SKM-1 treated with dmso at 0.1 percent for 144 hours (cell line): ENCODE measurements around the gene HMCN2.
"Not testable (repeated sequence)": the region's sequence is repeated elsewhere in the genome, so short reads cannot be mapped to it uniquely, and the experiment has no call there.

Experiments used
- DNase-seq: peaks from one replicate; lab custom pipeline; 2025; ENCODE audit not compliant: unreplicated experiment; lab: John Stamatoyannopoulos, UW

The HMCN2 gene

DNA sequence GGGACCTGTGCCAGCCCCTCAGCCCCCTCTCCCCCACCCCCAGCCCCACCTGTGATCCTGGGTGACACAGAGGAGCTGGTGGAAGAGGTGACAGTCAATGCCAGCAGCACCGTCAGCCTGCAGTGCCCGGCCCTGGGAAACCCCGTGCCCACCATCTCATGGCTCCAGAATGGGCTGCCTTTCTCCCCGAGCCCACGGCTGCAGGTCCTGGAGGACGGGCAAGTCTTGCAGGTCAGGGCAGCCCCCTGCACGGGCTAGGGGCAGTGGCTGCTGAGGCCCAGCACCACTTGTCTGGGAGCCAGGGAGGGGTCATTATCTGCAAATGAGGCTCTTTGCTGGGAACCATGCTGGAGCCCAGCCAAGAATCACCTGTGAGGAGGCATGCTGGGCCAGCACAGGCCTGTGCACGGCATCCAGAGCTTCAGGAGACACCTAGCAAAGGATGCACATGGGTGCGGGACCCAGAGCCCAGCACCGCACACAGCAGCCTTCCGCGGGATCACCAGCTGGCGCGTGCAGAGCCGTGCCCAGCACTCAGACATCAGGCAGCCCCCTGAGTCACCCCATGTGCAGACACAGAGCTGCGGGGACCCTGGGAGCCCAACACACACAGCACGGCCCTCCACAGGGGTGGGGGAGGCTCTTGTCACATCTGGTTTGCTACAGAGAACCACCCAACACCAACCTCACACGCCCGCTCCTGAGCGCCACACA, 117.2 kb downstream of the HMCN2 start:
- DNase-seq, result no peak

DNA sequence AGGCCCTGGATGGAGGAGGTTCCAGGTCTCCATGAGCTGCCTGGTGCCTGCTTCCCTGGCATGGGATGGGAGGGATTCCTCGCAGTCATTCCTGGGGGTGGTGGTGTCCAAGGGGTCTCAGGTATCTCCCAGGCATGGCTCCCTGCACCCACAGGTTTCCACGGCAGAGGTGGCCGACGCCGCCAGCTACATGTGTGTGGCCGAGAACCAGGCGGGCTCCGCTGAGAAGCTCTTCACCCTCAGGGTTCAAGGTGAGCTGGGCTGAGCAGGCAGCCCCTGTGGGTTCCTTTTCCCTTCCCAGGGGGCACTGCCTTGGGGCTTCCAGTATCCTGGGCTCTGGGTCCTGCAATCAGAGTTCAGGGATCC, 117.8 kb downstream of the HMCN2 start:
- no peak for DNase-seq

DNA sequence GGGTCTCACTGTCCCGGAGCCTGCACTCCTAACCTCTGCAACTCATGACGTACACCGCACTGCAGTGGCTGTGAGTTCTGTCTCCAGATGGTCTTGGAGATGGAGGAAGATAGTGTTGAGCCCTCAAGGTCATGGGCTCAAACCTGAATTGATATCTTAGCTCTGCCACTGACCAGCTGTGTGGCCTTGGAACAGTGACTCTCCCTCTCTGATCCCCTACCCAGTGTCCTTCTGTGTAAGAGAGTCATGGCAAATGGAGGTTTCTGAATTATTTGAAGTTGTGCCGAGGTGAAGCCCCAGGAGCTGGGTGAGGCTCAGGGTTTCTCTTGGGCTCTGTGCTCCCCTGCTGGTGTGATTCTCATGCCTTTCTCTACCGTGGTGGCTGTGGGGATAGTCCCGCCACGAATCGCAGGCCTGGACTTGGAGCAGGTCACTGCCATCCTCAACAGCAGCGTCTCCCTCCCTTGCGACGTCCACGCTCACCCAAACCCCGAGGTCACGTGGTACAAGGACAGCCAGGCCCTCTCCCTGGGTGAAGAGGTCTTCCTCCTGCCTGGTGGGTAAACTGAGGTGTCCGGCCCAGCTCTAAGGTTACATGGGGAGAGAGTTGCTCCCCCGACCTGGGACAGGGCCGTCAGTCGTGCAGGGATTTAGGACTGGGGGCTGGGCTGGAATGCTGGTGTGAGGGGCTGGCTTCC, 118.6 kb downstream of the HMCN2 start:
- DNase-seq, result no peak

DNA sequence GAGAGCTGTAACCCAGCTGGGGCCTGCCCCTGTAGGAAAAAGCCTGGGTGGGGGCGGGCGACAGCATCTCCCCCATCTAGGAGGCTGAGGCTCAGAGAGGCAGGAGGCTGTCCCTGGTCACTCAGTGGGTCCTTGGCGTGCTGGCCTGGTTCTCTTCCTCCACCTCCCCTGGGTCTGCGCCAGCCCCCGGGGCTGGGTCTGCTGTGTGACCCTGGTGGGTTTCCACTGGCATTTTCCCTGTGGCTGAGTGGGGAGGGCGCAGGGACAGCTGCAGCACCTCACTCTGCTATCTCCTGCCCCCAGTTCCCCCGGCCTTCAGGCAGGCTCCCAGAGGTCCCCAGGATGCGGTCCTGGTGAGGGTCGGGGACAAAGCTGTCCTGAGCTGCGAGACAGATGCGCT, 119.7 kb downstream of the HMCN2 start:
- no peak for DNase-seq

DNA sequence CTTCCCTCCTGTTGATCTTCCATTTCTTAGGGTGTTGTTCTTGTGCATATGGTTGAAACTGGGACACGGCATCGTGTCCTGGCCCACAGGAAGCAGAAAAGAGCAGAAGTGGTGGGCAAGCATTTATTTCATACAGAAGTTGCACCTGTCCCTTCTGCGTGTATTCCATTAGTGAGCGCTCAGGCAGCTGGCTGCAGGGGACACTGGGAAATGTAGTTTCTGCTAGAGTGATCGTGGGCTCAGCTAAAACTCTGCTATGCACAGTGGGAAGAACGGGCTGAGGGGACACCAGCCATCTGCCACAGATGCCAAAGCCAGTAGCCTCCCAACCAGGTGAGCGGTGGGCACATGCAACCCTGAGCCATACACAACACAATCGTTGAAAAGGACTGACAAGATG, 121.8 kb downstream of the HMCN2 start:
- no peak for DNase-seq

DNA sequence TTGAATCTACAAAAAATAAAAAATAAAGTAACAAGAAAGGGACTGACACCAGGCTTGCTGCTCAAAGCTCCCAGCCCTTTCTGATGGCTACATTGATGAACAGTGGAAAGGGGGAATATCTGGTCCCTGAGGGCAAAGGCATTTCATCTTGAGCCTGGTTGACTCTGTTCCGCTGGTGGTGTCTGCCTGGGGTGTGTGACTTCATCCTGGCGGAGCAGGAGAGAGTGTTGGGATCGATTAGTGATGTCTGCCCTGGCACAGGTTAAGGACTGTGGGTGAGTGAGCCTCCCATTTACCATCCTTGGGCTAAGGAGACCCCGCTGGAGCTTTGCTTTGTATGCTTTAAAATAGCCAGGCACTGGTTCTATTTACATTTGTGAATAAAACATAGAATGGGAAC, 122.3 kb downstream of the HMCN2 start:
- no peak for DNase-seq

DNA sequence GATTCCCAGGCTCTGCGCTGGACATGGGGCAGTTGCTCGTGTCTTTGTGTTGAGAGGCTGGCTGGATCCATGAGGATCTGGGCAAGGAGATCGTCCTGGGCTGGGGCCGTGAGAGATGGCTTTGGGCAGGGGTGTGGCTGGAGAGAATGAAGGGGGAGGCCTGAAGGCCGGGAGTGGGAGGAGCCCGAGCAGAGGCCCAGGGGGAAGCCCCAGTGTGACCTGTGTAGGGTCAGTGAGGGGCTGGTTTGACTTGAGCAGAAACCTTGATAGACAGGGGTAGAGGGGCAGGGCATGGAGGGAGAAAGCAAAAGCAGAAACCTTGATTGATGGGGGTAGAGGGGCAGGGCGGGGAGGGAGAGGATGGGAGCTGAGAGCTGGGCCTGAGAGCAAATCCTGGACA, 124.8 kb downstream of the HMCN2 start:
- DNase-seq, result no peak

DNA sequence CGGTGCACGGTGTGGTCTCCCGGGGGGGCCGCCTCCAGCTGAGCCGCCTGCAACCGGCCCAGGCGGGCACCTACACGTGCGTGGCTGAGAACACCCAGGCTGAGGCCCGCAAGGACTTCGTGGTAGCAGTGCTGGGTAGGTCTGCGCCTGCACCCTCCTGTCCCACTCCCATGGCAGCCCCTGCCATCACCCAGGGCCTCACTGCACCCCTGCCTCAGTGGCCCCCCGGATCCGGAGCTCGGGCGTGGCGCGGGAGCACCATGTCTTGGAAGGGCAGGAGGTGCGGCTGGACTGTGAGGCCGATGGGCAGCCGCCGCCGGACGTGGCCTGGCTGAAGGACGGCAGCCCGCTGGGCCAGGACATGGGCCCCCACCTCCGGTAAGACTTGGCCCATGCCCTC, 125.4 kb downstream of the HMCN2 start:
- no peak for DNase-seq

DNA sequence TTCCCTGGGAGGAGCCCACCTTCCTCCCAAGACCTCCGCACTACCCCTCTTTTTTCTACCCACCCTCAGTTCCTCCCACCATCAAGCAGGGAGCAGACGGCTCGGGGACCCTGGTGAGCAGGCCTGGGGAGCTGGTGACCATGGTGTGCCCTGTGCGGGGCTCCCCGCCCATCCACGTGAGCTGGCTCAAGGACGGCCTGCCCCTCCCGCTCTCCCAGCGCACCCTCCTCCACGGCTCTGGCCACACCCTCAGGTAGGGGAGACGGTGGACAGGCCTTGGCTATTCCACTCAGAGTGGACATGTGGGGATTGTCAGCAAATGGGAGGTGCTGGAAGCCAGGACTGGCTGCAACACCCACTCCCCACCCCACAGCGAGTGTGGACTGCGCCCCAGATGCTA, 126.3 kb downstream of the HMCN2 start:
- no peak for DNase-seq

DNA sequence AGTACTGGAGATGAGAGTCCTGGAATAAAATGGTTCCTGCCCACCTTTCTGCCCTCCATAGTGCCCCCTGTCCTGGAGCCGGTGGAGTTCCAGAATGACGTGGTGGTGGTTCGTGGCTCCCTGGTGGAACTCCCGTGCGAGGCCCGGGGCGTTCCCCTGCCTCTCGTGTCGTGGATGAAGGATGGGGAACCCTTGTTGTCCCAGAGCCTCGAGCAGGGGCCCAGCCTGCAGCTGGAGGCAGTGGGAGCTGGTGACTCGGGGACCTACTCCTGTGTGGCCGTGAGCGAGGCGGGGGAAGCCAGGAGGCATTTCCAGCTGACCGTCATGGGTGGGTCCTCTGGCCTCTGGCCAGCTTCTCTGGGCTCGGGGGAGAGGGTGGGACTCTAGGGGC, 128.1 kb downstream of the HMCN2 start:
- DNase-seq, result no peak

DNA sequence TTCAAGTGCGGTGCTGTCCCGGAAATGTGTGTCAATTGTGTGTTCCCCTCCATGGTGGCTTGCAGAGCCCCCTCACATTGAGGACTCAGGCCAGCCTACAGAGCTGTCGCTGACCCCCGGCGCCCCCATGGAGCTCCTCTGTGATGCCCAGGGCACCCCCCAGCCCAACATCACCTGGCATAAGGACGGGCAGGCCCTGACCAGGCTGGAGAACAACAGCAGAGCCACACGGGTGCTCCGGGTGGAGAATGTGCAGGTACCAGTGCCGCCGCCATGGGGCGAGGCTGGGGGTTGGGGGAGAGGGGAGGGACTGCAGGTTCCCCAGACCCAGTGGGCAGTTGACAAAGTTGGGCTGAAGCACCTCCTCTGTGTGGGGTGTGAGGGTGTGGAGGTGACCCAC, 128.8 kb downstream of the HMCN2 start:
- no peak for DNase-seq

DNA sequence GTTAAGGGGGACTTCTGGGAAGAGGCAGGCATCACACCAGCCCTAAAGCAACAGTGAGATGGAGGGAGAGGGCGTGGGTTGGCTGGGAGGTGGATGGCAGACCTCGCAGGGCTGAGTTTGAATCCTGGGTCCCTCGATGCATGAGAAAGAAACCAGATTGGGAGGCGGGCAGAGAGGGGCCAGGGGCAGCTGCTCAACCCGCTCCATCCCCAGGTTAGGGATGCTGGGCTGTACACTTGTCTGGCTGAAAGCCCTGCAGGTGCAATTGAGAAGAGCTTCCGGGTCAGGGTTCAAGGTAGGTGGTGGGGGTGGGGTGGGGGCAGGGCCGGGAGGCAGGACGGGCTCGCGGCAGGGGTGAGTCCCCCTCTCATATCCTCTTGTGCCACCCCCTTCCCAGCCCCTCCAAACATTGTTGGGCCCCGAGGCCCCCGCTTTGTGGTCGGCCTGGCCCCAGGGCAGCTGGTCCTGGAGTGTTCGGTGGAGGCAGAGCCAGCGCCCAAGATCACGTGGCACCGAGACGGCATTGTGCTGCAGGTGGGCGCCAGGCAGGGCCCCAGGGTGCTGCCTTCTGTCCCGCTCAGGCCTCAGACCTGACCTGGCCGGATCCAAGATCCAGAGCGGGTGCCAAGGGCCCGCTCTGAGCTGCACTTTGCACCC, 129.4 kb downstream of the HMCN2 start:
- DNase-seq, result no peak

DNA sequence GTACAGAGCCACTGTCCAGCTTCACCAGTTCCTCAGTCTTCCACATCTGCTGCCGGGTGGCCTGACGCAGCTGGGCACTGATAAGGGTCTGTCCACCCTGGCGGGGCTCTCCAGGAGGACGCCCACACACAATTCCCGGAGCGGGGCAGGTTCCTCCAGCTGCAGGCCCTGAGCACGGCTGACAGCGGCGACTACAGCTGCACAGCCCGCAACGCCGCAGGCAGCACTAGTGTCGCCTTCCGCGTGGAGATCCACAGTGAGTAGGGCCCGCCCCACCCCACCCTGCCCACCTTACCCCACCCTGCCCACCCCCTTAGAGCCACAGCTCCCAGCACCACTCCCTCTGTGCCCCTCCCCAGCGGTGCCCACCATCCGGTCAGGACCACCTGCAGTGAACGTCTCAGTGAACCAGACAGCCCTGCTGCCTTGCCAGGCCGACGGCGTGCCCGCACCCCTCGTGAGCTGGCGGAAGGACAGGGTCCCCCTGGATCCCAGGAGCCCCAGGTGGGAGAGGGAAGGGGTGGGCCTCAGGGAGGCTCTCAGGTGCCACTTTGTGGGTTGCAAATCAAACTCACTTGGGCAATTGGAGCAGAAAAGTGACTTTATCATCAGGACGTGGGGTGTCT, 130.4 kb downstream of the HMCN2 start:
- no peak for DNase-seq

DNA sequence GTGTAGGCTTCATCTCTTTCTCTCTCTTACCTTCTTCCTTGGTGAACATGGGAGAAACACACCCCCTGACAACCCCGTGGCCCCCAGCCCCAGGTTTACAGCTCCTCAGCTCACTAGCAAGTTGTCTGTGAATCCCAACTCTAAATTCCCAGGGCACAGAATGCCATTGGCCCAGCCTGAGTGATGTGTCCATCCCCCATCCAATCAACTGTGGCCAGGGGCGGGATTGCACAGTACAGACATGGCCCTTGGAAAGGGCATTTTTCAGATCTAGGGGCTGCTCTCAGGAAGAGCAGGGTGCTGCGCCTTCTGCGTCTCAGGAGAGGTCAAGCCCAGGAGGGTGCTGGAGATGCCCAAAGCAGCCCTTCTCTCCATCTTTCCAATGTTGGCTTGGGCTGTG, 131.0 kb downstream of the HMCN2 start:
- DNase-seq, result no peak

DNA sequence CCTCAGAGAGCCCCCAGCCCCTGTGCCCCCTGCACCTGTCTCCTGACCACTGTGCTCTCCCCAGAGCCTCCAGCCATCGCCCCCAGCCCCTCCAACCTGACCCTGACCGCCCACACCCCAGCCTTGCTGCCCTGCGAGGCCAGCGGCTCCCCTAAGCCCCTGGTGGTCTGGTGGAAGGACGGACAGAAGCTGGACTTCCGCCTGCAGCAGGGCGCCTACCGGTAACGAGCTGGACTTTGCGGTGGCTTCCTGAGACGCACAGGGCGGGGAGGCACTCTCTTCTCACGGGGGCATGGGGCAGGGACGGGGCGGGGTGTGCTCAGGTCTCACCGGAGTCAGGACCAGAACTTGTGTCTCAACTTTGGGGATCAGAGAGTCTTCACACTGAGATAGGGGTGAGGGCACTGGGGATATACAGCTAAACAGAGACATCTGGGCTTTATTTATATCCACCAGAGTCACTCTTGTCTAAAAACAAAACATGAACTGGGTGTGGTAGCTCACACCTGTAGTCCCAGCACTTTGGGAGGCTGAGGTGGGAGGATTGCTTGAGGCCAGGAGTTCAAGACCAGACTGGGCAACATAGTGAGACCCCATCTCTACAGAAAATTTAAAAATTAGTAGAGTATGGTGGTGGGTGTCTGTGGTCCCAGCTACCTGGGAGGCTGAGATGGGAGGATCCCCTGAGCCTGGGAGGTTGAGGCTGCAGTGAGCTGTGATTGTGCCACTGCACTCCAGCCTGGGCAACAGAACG, 133.1 kb downstream of the HMCN2 start:
- DNase-seq, result no peak

DNA sequence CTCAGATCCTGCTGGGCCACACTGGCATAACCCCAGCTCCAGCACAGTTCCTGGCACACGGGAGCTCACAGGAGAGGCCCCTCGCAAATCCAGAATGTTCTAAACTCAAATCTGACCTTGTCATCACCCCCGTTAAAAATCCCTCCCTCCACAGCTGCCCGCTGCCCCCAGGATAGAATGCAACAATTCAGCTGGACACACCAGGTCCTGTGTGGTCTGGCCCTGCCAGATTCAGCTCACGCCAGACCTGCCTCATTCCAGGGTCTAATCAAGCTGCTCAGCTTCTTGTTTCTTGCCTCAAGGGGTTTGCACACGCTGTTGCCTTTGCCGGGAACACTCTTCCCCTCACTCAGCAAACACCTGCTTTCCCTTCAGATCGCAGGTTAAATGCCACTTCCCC, 134.2 kb downstream of the HMCN2 start:
- DNase-seq, result no peak

DNA sequence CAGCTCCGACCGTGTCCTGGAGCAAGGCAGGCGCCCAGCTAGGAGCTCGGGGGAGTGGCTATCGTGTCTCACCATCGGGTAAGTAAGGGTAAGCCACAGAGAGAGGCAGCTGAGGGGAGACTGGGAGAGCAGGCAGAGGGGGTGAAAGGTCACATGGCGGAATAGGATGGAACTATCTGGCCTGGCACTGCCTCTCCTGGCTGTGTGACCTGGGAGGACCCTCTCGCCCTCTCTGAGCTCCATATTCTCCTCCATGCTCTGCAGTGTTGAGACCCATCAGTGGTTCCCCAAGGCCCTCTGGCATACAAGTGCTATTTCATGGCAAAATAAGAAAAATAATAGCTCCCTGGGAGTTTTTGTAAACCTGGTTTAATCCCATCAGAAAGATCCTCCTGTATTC, 135.3 kb downstream of the HMCN2 start:
- no peak for DNase-seq

DNA sequence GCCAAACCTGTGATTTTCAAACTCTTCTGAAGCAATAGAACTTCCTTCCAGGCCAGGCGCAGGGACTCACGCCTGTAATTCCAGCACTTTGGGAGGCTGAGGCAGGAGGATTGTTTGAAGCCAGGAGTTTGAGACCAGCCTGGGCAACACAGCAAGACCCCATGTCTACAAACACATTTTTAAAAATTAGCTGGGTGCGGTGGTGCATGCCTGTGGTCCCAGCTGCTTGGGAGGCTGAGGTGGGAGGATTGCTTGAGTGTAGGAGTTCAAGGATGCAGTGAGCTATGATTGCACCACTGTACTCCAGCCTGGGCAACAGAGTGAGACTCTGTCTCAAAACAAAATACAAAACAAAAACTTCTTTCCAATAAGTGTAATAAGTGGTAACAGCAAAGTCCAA, 136.2 kb downstream of the HMCN2 start:
- DNase-seq, result not testable (repeated sequence)

DNA sequence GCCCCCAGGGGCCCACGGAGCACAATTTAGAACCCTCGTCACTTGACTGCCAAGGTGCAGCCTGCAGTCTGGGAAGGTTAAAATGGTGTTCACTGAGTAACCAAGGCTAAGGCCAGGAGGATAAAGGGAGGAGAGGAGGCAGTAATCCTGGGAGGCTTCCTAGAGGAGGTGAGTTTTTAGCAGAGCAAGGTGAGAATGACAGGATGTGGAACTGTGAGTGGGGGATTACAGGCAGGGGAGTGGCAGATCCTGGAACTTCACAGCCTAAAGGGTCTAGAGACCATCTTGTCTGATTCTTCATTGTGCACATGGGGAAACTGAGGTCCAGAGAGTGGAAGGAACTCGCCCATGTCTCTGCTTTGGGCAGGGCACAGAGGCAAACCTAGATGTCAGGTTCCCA, 136.7 kb downstream of the HMCN2 start:
- no peak for DNase-seq

DNA sequence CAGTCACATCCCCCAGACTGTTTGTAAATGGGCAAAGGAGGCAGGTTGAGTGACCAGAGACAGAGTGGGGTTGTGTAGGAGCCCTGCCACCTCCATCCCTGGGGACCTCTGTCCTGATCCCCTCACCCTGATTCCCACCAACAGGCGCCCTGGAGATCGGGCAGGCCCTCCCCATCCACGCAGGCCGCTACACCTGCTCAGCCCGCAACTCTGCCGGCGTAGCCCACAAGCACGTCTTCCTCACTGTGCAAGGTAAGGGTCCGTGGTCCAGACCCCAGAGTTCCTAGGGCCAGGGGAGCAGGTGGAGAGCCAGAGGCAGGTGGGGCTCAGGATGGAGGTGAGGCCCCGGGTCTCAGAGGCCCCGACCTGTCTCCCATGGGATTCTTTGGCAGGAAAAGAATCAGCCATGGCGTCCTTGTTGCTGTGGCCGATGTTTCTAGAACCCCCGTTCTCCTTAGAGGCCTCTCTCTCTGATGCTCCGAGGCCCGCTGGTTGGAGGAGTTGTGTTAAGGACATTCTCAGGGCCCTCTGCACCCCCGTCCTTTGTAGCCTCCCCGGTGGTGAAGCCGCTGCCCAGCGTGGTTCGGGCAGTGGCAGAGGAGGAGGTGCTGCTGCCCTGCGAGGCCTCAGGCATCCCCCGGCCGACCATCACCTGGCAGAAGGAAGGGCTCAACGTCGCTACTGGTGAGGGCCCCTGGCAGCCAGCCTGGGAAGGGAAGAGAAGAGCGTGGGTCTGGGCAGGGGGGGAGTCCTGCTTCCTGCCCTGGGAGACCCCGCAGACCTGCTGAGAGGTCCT, 137.3 kb downstream of the HMCN2 start:
- DNase-seq, result no peak
